ENCODE measurements around the gene ACTR6.

GRCh38 chr12:100169345-100169744 lies 31.3 kb upstream of the ACTR6 start:
- TF ChIP-seq CTCF (IDR thresholded peaks at IDR 0.05; ENCODE audit: low read depth, low read length): no peak
- no peak for TF ChIP-seq MAX (IDR thresholded peaks at IDR 0.05; ENCODE audit: low read depth, low read length)
- TF ChIP-seq POLR2A (IDR thresholded peaks at IDR 0.05; ENCODE audit: extremely low read depth, insufficient read length): no peak
